Esophagus squamous epithelium (tissue), 5 donors: ENCODE data around the gene OTOG. TPM values are rescaled to one million over a fixed set of nuclear protein-coding genes. Genes with fewer than 3 reads are reported as not detected.

Experiments
- DNase-seq: peaks from one replicate; lab custom pipeline; 2025; lab: John Stamatoyannopoulos, UW
- H3K27ac ChIP-seq, 4 donors: fragments of 200-600 bp; sonication (generic); one replicate each; pipeline ENCODE4 v1.5.1; 2016 to 2019; ENCODE audit warnings: mild to moderate bottlenecking in 1 of 4
- H3K27me3 ChIP-seq, 4 donors: fragments of 200-600 bp; sonication (generic); 1 replicate in 3 of 4; 2 replicates in 1 of 4; pipeline versions ENCODE4 v1.5.1 to v1.6.0; 2017 to 2021; ENCODE audit warnings: antibody characterized with exemption in 1 of 4
- H3K36me3 ChIP-seq, 3 donors: fragments of 200-600 bp; sonication (generic); one replicate each; pipeline ENCODE4 v1.5.1; 2016 to 2019
- H3K4me1 ChIP-seq, 3 donors: fragments of 200-600 bp; sonication (generic); one replicate each; pipeline ENCODE4 v1.5.1; 2017 to 2019
- H3K4me3 ChIP-seq, 4 donors: fragments of 200-600 bp; sonication (generic); 1 replicate in 3 of 4; 2 replicates in 1 of 4; pipeline ENCODE4 v1.5.1; 2016 to 2019; ENCODE audit warnings: mild to moderate bottlenecking in 2 of 4, moderate library complexity in 1 of 4
- H3K9me3 ChIP-seq, 3 donors: fragments of 200-600 bp; sonication (generic); one replicate each; pipeline ENCODE4 v1.5.1; 2016 to 2019
- CTCF ChIP-seq, 6 experiments: fragments of 450-650 bp in 4 of 6; fragments of 200-600 bp in 2 of 6; sonication (generic) in 2 of 6; IDR thresholded peaks; one replicate each; pipeline ENCODE4 v1.5.1; 2016 to 2019; ENCODE audit warnings: antibody characterized with exemption in 6 of 6, mild to moderate bottlenecking in 4 of 6, moderate library complexity in 4 of 6
- POLR2A ChIP-seq, 4 donors: fragments of 450-650 bp; IDR thresholded peaks; one replicate each; pipeline ENCODE4 v1.6.1; 2017; ENCODE audit warnings: antibody characterized with exemption in 4 of 4, mild to moderate bottlenecking in 4 of 4, moderate library complexity in 3 of 4
- WGBS, 2 donors: methylation state at CpG; one replicate each; pipeline ENCODE4 v1.1.5; 2018; 5-methylcytosine and 5-hydroxymethylcytosine counted together
- intact Hi-C: fragments of 100-400 bp; cut with DNase I; formaldehyde crosslinking; loops from one replicate; pipeline ENCODE4 v1.15.0; 2022
- total RNA-seq, 4 donors: library from RNA; depleted of rRNA; stranded (reverse); fragments of >200 nt; gene quantifications; one replicate each; pipeline ENCODE4 v1.1.0, GENCODE V29; 2016
- donor health status: DM: yes; HTN: yes; CAD: no.

OTOG gene
- total RNA-seq, 4 donors from 2014 or later = not detected

GRCh38 chr11:17607591-17608570, 60.8 kb downstream of the OTOG start:
- intact Hi-C loops = loop anchor here (10.0 kb wide), 1 partner anchor 117 kb away; no protein-coding TSS in a partner anchor
- Histone ChIP-seq H3K27me3 (peaks cover 0 to 22% (median 0%) of the 10 kb centered on the region in 4 donors), H3K4me1 (no peaks in the 10 kb centered on the region), H3K27ac (no peak overlapping the region), H3K4me3 (no peak overlapping the region), H3K36me3 (no peaks in the 10 kb centered on the region), H3K9me3 (no peaks in the 10 kb centered on the region)
- no peak for DNase-seq
- WGBS, 2 donors = 54 to 61% methylated on average over 9 to 12 of the region's 20 CpGs
- TF ChIP-seq POLR2A (IDR thresholded peaks at IDR 0.05) = no peak
- TF ChIP-seq CTCF (IDR thresholded peaks at IDR 0.05) = no peak

GRCh38 chr11:17608821-17609220, 61.8 kb downstream of the OTOG start:
- WGBS, 2 donors = 81% methylated on average over 4 to 6 of the region's 6 CpGs
- intact Hi-C loops = loop anchor here (10.0 kb wide), 1 partner anchor 116 kb away; no protein-coding TSS in a partner anchor
- Histone ChIP-seq H3K36me3 (no peaks in the 10 kb centered on the region), H3K4me1 (no peaks in the 10 kb centered on the region), H3K27ac (no peak overlapping the region), H3K9me3 (no peaks in the 10 kb centered on the region), H3K27me3 (peaks cover 0 to 28% (median 0%) of the 10 kb centered on the region in 4 donors), H3K4me3 (no peak overlapping the region)
- DNase-seq = no peak
- TF ChIP-seq CTCF (IDR thresholded peaks at IDR 0.05) = no peak
- no peak for TF ChIP-seq POLR2A (IDR thresholded peaks at IDR 0.05)

- no peaks in the 10 kb centered on the region for H3K9me3 ChIP-seq
- no peak overlapping the region for H3K4me3 ChIP-seq
- H3K27me3 ChIP-seq = peaks cover 0 to 28% (median 0%) of the 10 kb centered on the region in 4 donors
- intact Hi-C loops = loop anchor here (10.0 kb wide), 1 partner anchor 115 kb away; no protein-coding TSS in a partner anchor
- no peaks in the 10 kb centered on the region for H3K36me3 ChIP-seq
- H3K4me1 ChIP-seq = no peaks in the 10 kb centered on the region
- H3K27ac ChIP-seq = no peak overlapping the region
- DNase-seq = no peak
- TF ChIP-seq POLR2A (IDR thresholded peaks at IDR 0.05) = no peak
- TF ChIP-seq CTCF (IDR thresholded peaks at IDR 0.05) = no peak
- WGBS, 2 donors = 75 to 77% methylated on average over 4 to 7 of the region's 12 CpGs
Measured at GRCh38 chr11:17609291-17610084, 62.4 kb downstream of the OTOG start.

GRCh38 chr11:17610085-17610894, 63.2 kb downstream of the OTOG start:
- no peaks in the 10 kb centered on the region for H3K4me1 ChIP-seq
- DNase-seq = no peak
- H3K36me3 ChIP-seq = no peaks in the 10 kb centered on the region
- intact Hi-C loops = no loop called here
- H3K4me3 ChIP-seq = no peak overlapping the region
- no peak overlapping the region for H3K27ac ChIP-seq
- no peaks in the 10 kb centered on the region for H3K9me3 ChIP-seq
- no peak for TF ChIP-seq CTCF (IDR thresholded peaks at IDR 0.05)
- no peak for TF ChIP-seq POLR2A (IDR thresholded peaks at IDR 0.05)
- H3K27me3 ChIP-seq = peaks cover 0 to 28% (median 0%) of the 10 kb centered on the region in 4 donors
- 73 to 82% methylated on average over 10 to 13 of the region's 17 CpGs for WGBS, 2 donors
